ENCODE results near the gene LARGE1. TPM values are rescaled to one million over a fixed set of nuclear protein-coding genes. Genes with fewer than 3 reads are reported as not detected.

Gene LARGE1
- total RNA-seq, 4 donors from 2014 or later: 78.1 to 156 (median 104) TPM

- no peak overlapping the region for H3K4me3 ChIP-seq
- no peaks in the 10 kb centered on the region for H3K36me3 ChIP-seq
- H3K27me3 ChIP-seq: no peaks in the 10 kb centered on the region
- TF ChIP-seq CTCF (IDR thresholded peaks at IDR 0.05) (no peak), POLR2A (IDR thresholded peaks at IDR 0.05) (no peak)
- no peak for DNase-seq
- H3K27ac ChIP-seq: no peak overlapping the region
- no peaks in the 10 kb centered on the region for H3K9me3 ChIP-seq
- H3K4me1 ChIP-seq: no peaks in the 10 kb centered on the region
Observed at GRCh38 chr22:33735978-33736377, 184.3 kb downstream of the LARGE1 start.

- Histone ChIP-seq H3K36me3 (no peaks in the 10 kb centered on the region), H3K4me1 (no peaks in the 10 kb centered on the region), H3K9me3 (no peaks in the 10 kb centered on the region), H3K27me3 (no peaks in the 10 kb centered on the region), H3K4me3 (no peak overlapping the region), H3K27ac (no peak overlapping the region)
- DNase-seq: no peak
- TF ChIP-seq CTCF (IDR thresholded peaks at IDR 0.05) (no peak), POLR2A (IDR thresholded peaks at IDR 0.05) (no peak)
Observed at GRCh38 chr22:33728847-33729246, 191.4 kb downstream of the LARGE1 start.

- Histone ChIP-seq H3K27ac (peak overlapping the region in 1 of 4 donors; percentile 27), H3K4me3 (no peak overlapping the region), H3K4me1 (no peaks in the 10 kb centered on the region), H3K36me3 (no peaks in the 10 kb centered on the region), H3K27me3 (no peaks in the 10 kb centered on the region), H3K9me3 (no peaks in the 10 kb centered on the region)
- TF ChIP-seq CTCF (IDR thresholded peaks at IDR 0.05): no peak
- no peak for TF ChIP-seq POLR2A (IDR thresholded peaks at IDR 0.05)
- no peak for DNase-seq
Observed at GRCh38 chr22:33726294-33726734, 194.0 kb downstream of the LARGE1 start.

GRCh38 chr22:33723915-33724314 is 196.4 kb downstream of the LARGE1 start:
- TF ChIP-seq CTCF (IDR thresholded peaks at IDR 0.05) (no peak), POLR2A (IDR thresholded peaks at IDR 0.05) (no peak)
- H3K4me1 ChIP-seq: no peaks in the 10 kb centered on the region
- DNase-seq: no peak

GRCh38 chr22:33722816-33723215 is 197.5 kb downstream of the LARGE1 start:
- Histone ChIP-seq H3K9me3 (no peaks in the 10 kb centered on the region), H3K4me1 (no peaks in the 10 kb centered on the region), H3K27me3 (no peaks in the 10 kb centered on the region), H3K36me3 (no peaks in the 10 kb centered on the region), H3K27ac (no peak overlapping the region), H3K4me3 (no peak overlapping the region)
- TF ChIP-seq CTCF (IDR thresholded peaks at IDR 0.05): no peak
- no peak for TF ChIP-seq POLR2A (IDR thresholded peaks at IDR 0.05)
- no peak for DNase-seq

More at GRCh38 chr22:33723915-33724314, 196.4 kb downstream of the LARGE1 start:
- H3K9me3 ChIP-seq: no peaks in the 10 kb centered on the region
- no peak overlapping the region for H3K27ac ChIP-seq
- no peak overlapping the region for H3K4me3 ChIP-seq
- H3K27me3 ChIP-seq: no peaks in the 10 kb centered on the region
- H3K36me3 ChIP-seq: no peaks in the 10 kb centered on the region

Measured in Peyer's patch (tissue), 4 donors.